SIG-M5 treated with dmso at 0.1 percent for 504 hours (cell line): ENCODE measurements around the gene FMNL2.

Experiments used
- DNase-seq: peaks from one replicate; lab custom pipeline; 2025; ENCODE audit not compliant: unreplicated experiment; lab: John Stamatoyannopoulos, UW

Gene FMNL2

GRCh38 chr2:152548111-152548875 lies 213.3 kb downstream of the FMNL2 start:
- no peak for DNase-seq

GRCh38 chr2:152548996-152549395 lies 214.0 kb downstream of the FMNL2 start:
- DNase-seq, result no peak

- no peak for DNase-seq
These were observed 214.4 kb downstream of the FMNL2 start for GRCh38 chr2:152549423-152549822.

- DNase-seq, result no peak
These were observed 215.4 kb downstream of the FMNL2 start for GRCh38 chr2:152550386-152550785.

GRCh38 chr2:152552888-152553287 lies 217.9 kb downstream of the FMNL2 start:
- no peak for DNase-seq

- DNase-seq, result no peak
These were observed 218.5 kb downstream of the FMNL2 start for GRCh38 chr2:152553518-152553917.

GRCh38 chr2:152555048-152555447 lies 220.1 kb downstream of the FMNL2 start:
- no peak for DNase-seq

- no peak for DNase-seq
These were observed 221.5 kb downstream of the FMNL2 start for GRCh38 chr2:152556506-152556905.

GRCh38 chr2:152557273-152557888 lies 222.4 kb downstream of the FMNL2 start:
- DNase-seq, result no peak

- DNase-seq, result no peak
These were observed 223.4 kb downstream of the FMNL2 start for GRCh38 chr2:152558158-152558984.

- no peak for DNase-seq
These were observed 224.0 kb downstream of the FMNL2 start for GRCh38 chr2:152559008-152559407.

- DNase-seq, result no peak
These were observed 225.2 kb downstream of the FMNL2 start for GRCh38 chr2:152560166-152560565.

- no peak for DNase-seq
These were observed 226.1 kb downstream of the FMNL2 start for GRCh38 chr2:152560873-152561595.

- no peak for DNase-seq
These were observed 227.4 kb downstream of the FMNL2 start for GRCh38 chr2:152562198-152562884.

- no peak for DNase-seq
These were observed 228.8 kb downstream of the FMNL2 start for GRCh38 chr2:152563764-152564163.

GRCh38 chr2:152564754-152565551 lies 230.0 kb downstream of the FMNL2 start:
- no peak for DNase-seq

- DNase-seq, result no peak
These were observed 231.1 kb downstream of the FMNL2 start for GRCh38 chr2:152565884-152566727.

GRCh38 chr2:152566728-152567069 lies 231.7 kb downstream of the FMNL2 start:
- no peak for DNase-seq

GRCh38 chr2:152568531-152568930 lies 233.6 kb downstream of the FMNL2 start:
- DNase-seq, result no peak
